Measurements from ENCODE around the gene FARS2. TPM values are rescaled to one million over a fixed set of nuclear protein-coding genes. Genes with fewer than 3 reads are reported as not detected.

FARS2 gene
- total and polyA plus RNA-seq, 10 donors: 9.0 to 27.4 (median 19.8) TPM

GRCh38 chr6:5738211-5738610 lies 476.9 kb downstream of the FARS2 start:
- Histone ChIP-seq H3K4me3 (no peak overlapping the region), H3K27me3 (replicated peaks in 1 of 7) (no peaks in the 10 kb centered on the region), H3K27ac (no peak overlapping the region), H3K4me1 (no peaks in the 10 kb centered on the region), H3K9me3 (no peaks in the 10 kb centered on the region), H3K36me3 (peaks cover 0 to 9% (median 0%) of the 10 kb centered on the region in 6 donors)
- no peak for DNase-seq
- TF ChIP-seq POLR2AphosphoS5 (IDR thresholded peaks at IDR 0.05) (no peak), POLR2A (IDR thresholded peaks at IDR 0.05) (no peak), CTCF (IDR thresholded peaks at IDR 0.05 in 8 of 11, conservative IDR thresholded peaks at IDR 0.05 in 3 of 11) (no peak)
- intact Hi-C loops (cut with DNase I; ENCODE audit: low total_unique reads): no loop called here
- WGBS, 5 donors: 86 to 95% (median 92%) methylated on average over 1 of the region's 1 CpG

- intact Hi-C loops (cut with DNase I; ENCODE audit: low total_unique reads): no loop called here
- Histone ChIP-seq H3K4me3 (no peak overlapping the region), H3K4me1 (no peaks in the 10 kb centered on the region), H3K27ac (no peak overlapping the region), H3K27me3 (replicated peaks in 1 of 7) (no peaks in the 10 kb centered on the region), H3K9me3 (no peaks in the 10 kb centered on the region), H3K36me3 (peaks cover 0 to 9% (median 0%) of the 10 kb centered on the region in 6 donors)
- no peak for TF ChIP-seq CTCF (IDR thresholded peaks at IDR 0.05 in 8 of 11, conservative IDR thresholded peaks at IDR 0.05 in 3 of 11)
- no peak for TF ChIP-seq POLR2AphosphoS5 (IDR thresholded peaks at IDR 0.05)
- no peak for TF ChIP-seq POLR2A (IDR thresholded peaks at IDR 0.05)
- no peak for DNase-seq
- 66 to 98% (median 84%) methylated on average over 3 to 5 of the region's 5 CpGs for WGBS, 5 donors
These were observed 483.2 kb downstream of the FARS2 start for GRCh38 chr6:5744497-5744896.

- H3K4me3 ChIP-seq: no peak overlapping the region
- H3K4me1 ChIP-seq: no peaks in the 10 kb centered on the region
- intact Hi-C loops (cut with DNase I; ENCODE audit: low total_unique reads): no loop called here
- H3K27me3 ChIP-seq (replicated peaks in 1 of 7): no peaks in the 10 kb centered on the region
- H3K27ac ChIP-seq: no peak overlapping the region
- H3K36me3 ChIP-seq: peaks cover 0 to 9% (median 0%) of the 10 kb centered on the region in 6 donors
- H3K9me3 ChIP-seq: no peaks in the 10 kb centered on the region
- WGBS, 5 donors: 94 to 98% (median 96%) methylated on average over 2 of the region's 2 CpGs
- TF ChIP-seq POLR2A (IDR thresholded peaks at IDR 0.05) (no peak), CTCF (IDR thresholded peaks at IDR 0.05 in 8 of 11, conservative IDR thresholded peaks at IDR 0.05 in 3 of 11) (no peak), POLR2AphosphoS5 (IDR thresholded peaks at IDR 0.05) (no peak)
- no peak for DNase-seq
These were observed 483.8 kb downstream of the FARS2 start for GRCh38 chr6:5745081-5745480.

- no peaks in the 10 kb centered on the region for H3K4me1 ChIP-seq
- DNase-seq: no peak
- H3K4me3 ChIP-seq: no peak overlapping the region
- WGBS, 5 donors: 86 to 96% (median 91%) methylated on average over 12 of the region's 12 CpGs
- peaks cover 0 to 5% (median 0%) of the 10 kb centered on the region in 6 donors for H3K36me3 ChIP-seq
- H3K9me3 ChIP-seq: no peaks in the 10 kb centered on the region
- intact Hi-C loops (cut with DNase I; ENCODE audit: low total_unique reads): no loop called here
- H3K27me3 ChIP-seq (replicated peaks in 1 of 7): no peaks in the 10 kb centered on the region
- TF ChIP-seq CTCF (IDR thresholded peaks at IDR 0.05 in 8 of 11, conservative IDR thresholded peaks at IDR 0.05 in 3 of 11) (no peak), POLR2A (IDR thresholded peaks at IDR 0.05) (no peak), POLR2AphosphoS5 (IDR thresholded peaks at IDR 0.05) (no peak)
- H3K27ac ChIP-seq: no peak overlapping the region
These were observed 484.9 kb downstream of the FARS2 start for GRCh38 chr6:5746053-5746758.

Data from spleen (tissue), 11 donors.